ENCODE measurements around the gene EPS8L3.

EPS8L3 gene

DNA sequence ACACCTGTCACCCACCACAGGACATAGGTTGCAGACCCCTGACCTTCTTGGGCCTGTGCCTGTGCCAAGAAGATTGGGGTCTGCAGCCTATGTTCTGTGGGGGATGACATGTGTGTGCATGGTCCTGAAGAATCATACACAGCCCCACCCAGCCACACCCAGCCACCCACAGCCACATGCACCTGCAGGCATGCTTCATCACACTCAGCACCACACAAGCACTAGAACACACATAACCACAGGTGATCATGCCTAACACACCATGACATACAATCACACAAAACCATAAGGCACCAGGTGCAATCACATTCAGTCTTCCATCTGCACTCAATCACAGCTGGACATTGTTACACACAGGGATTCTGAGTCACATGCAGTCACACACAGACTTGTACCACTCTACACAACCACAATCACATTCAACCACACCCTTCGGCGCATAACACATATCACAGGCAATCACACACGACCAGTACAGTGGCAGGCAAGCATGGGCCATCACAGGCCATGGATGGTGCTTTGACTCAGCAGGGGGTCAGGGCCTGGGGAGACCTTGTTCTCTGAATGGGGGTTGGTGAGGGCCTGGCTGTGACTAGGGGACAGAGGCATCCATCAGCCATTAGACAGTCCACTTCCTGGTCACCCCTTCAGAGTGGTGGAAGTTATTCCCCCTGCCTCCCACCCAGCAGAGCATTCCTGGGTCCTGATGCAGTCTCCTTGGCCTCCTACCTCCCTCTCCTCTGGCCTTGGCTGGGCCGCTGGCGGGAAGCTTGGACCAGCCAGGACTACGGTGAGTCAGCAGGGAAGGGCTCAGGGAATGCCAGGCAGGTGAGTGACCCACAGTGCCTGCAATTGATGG lies 44.3 kb upstream of the EPS8L3 start:
- Histone ChIP-seq H3K9me2 (replicated peaks; ENCODE audit: insufficient read depth, low read length) (no peaks in the 10 kb centered on the region), H3K4me2 (ENCODE audit: low read depth, low read length) (no peak overlapping the region), H3K4me3 (ENCODE audit: low read length) (no peak overlapping the region), H2AFZ (ENCODE audit: low read length) (no peak overlapping the region), H3K9ac (ENCODE audit: low read length) (no peak overlapping the region), H3K4me1 (ENCODE audit: low read length) (peaks cover 17% of the 10 kb centered on the region), H3F3A (ENCODE audit: insufficient read depth, low read length) (peaks cover 10% of the 10 kb centered on the region; the same call in 1 of the 2 replicates), H3K27me3 (replicated peaks; ENCODE audit: insufficient read depth, low read length) (no peaks in the 10 kb centered on the region), H3K9me3 (replicated peaks; ENCODE audit: insufficient read depth, low read length) (no peaks in the 10 kb centered on the region), H3K79me2 (ENCODE audit: low read length) (no peaks in the 10 kb centered on the region), H3K36me3 (replicated peaks; ENCODE audit: insufficient read depth, low read length) (no peaks in the 10 kb centered on the region), H3K27ac (ENCODE audit: low read length) (no peak overlapping the region), H4K20me1 (ENCODE audit: insufficient read depth, low read length) (no peaks in the 10 kb centered on the region)
- no peak for TF ChIP-seq EZH2phosphoT487 (IDR thresholded peaks at IDR 0.05; ENCODE audit: low read length)
- no peak for DNase-seq

DNA sequence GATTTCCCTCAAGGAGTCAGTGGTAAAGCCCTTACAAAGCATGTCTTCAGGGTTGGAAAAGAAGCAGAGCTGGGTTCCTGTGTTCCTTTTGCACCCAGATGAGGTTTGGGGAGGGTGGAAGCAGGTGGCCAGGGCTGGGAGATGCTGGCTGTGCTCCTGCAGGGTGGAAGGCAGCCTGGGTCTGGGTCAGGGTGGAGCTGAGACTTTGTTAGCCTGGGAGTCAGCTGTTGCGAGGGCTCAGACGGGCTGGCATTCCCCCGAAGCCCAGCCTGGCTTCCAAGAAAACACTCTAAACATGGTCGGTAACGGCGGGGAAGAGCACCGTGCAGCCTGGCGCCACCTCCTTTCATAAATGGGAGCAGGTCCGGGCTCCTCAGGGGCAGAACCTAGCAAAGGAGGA lies 43.7 kb upstream of the EPS8L3 start:
- H3K9me3 ChIP-seq (replicated peaks; ENCODE audit: insufficient read depth, low read length), result no peaks in the 10 kb centered on the region
- H3K27ac ChIP-seq (ENCODE audit: low read length), result no peak overlapping the region
- H3K9ac ChIP-seq (ENCODE audit: low read length), result no peak overlapping the region
- H4K20me1 ChIP-seq (ENCODE audit: insufficient read depth, low read length), result no peaks in the 10 kb centered on the region
- H3K4me3 ChIP-seq (ENCODE audit: low read length), result no peak overlapping the region
- TF ChIP-seq, protein P1, sequence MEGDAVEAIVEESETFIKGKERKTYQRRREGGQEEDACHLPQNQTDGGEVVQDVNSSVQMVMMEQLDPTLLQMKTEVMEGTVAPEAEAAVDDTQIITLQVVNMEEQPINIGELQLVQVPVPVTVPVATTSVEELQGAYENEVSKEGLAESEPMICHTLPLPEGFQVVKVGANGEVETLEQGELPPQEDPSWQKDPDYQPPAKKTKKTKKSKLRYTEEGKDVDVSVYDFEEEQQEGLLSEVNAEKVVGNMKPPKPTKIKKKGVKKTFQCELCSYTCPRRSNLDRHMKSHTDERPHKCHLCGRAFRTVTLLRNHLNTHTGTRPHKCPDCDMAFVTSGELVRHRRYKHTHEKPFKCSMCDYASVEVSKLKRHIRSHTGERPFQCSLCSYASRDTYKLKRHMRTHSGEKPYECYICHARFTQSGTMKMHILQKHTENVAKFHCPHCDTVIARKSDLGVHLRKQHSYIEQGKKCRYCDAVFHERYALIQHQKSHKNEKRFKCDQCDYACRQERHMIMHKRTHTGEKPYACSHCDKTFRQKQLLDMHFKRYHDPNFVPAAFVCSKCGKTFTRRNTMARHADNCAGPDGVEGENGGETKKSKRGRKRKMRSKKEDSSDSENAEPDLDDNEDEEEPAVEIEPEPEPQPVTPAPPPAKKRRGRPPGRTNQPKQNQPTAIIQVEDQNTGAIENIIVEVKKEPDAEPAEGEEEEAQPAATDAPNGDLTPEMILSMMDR (IDR thresholded peaks at IDR 0.05; ENCODE audit: low read length), result no peak
- TF ChIP-seq EZH2phosphoT487 (IDR thresholded peaks at IDR 0.05; ENCODE audit: low read length) (no peak), EZH2 (optimal IDR thresholded peaks at IDR 0.05; ENCODE audit: low read depth, low read length) (no peak)
- no peaks in the 10 kb centered on the region for H3K27me3 ChIP-seq (replicated peaks; ENCODE audit: insufficient read depth, low read length)
- peaks cover 16% of the 10 kb centered on the region for H3F3A ChIP-seq (ENCODE audit: insufficient read depth, low read length)
- no peak for DNase-seq
- no peaks in the 10 kb centered on the region for H3K36me3 ChIP-seq (replicated peaks; ENCODE audit: insufficient read depth, low read length)
- H3K4me2 ChIP-seq (ENCODE audit: low read depth, low read length), result no peak overlapping the region
- H3K4me1 ChIP-seq (ENCODE audit: low read length), result peaks cover 23% of the 10 kb centered on the region
- no peaks in the 10 kb centered on the region for H3K79me2 ChIP-seq (ENCODE audit: low read length)
- H2AFZ ChIP-seq (ENCODE audit: low read length), result no peak overlapping the region
- H3K9me2 ChIP-seq (replicated peaks; ENCODE audit: insufficient read depth, low read length), result no peaks in the 10 kb centered on the region

DNA sequence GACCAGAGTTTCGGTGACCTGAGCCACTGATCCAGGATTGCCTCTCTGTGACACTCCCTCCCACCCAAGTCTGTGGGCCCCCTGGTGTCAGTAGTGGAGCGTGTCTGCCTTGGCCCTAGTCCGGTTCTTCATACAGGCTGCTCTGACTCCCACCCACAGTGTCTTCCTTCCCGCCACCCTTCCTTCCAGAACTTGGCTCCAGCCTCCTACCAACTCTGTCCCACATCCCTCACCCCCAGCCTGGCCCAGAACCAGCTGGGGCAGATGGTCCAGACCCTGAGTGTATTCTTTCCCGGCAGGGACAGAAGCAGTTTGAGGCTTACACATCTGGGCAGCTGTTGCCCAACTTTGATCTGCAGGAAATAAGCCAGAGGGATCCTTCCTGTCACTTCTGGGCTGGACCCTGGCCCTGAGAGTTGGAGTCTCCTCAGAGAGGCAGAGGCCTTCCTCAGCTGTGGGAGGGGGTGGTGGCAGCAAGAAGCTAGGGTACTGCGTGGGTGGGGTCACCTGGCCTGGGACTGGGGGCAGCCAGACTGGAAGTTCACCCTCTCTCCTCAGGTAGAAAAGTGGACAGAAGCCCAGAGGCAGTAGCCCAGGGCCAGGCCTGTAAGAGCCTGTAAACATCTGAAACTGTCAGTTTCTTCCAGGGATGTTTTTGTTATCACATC lies 43.1 kb upstream of the EPS8L3 start:
- no peak for DNase-seq
- TF ChIP-seq, protein P1 (IDR thresholded peaks at IDR 0.05; ENCODE audit: low read length), result no peak
- no peak for TF ChIP-seq EZH2phosphoT487 (IDR thresholded peaks at IDR 0.05; ENCODE audit: low read length)
- TF ChIP-seq EZH2 (optimal IDR thresholded peaks at IDR 0.05; ENCODE audit: low read depth, low read length), result no peak
- Histone ChIP-seq H3K27ac (ENCODE audit: low read length) (no peak overlapping the region), H3K9me2 (replicated peaks; ENCODE audit: insufficient read depth, low read length) (no peaks in the 10 kb centered on the region), H2AFZ (ENCODE audit: low read length) (no peak overlapping the region), H3K9me3 (replicated peaks; ENCODE audit: insufficient read depth, low read length) (no peaks in the 10 kb centered on the region), H4K20me1 (ENCODE audit: insufficient read depth, low read length) (no peaks in the 10 kb centered on the region), H3K4me2 (ENCODE audit: low read depth, low read length) (no peak overlapping the region), H3F3A (ENCODE audit: insufficient read depth, low read length) (peaks cover 21% of the 10 kb centered on the region), H3K27me3 (replicated peaks; ENCODE audit: insufficient read depth, low read length) (no peaks in the 10 kb centered on the region), H3K79me2 (ENCODE audit: low read length) (no peaks in the 10 kb centered on the region), H3K36me3 (replicated peaks; ENCODE audit: insufficient read depth, low read length) (no peaks in the 10 kb centered on the region), H3K4me1 (ENCODE audit: low read length) (peaks cover 26% of the 10 kb centered on the region), H3K4me3 (ENCODE audit: low read length) (no peak overlapping the region), H3K9ac (ENCODE audit: low read length) (no peak overlapping the region)

Data from MM.1S (cell line).